OCI-LY1 (cell line): ENCODE results near the gene DIAPH2.

ENCODE experiments used
- H2AFZ ChIP-seq: fragments of 200-600 bp; sonication (generic), shearing (Covaris generic); 2 replicates; pipeline ENCODE4 v1.6.0; 2014; ENCODE audit warnings: antibody characterized with exemption, mild to moderate bottlenecking, low read length
- H3F3A ChIP-seq: fragments of 200-600 bp; sonication (generic), shearing (Covaris generic); 2 replicates; pipeline ENCODE4 v1.6.0; 2014; ENCODE audit warnings: mild to moderate bottlenecking, antibody characterized with exemption, low read length, moderate library complexity; ENCODE audit not compliant: insufficient read depth
- H3K27ac ChIP-seq: fragments of 200-600 bp; sonication (generic); 2 replicates; pipeline ENCODE4 v1.5.1; 2014; ENCODE audit warnings: low read length, mixed run types, mild to moderate bottlenecking, low read depth; ENCODE audit not compliant: poor library complexity, severe bottlenecking
- H3K27me3 ChIP-seq: fragments of 200-600 bp; sonication (generic); 2 replicates; pipeline ENCODE4 v1.6.0; 2014; ENCODE audit warnings: antibody characterized with exemption, mild to moderate bottlenecking, low read length, moderate library complexity; ENCODE audit not compliant: insufficient read depth
- H3K36me3 ChIP-seq: fragments of 200-600 bp; sonication (generic); 2 replicates; pipeline ENCODE4 v1.6.1; 2014; ENCODE audit warnings: mild to moderate bottlenecking, antibody characterized with exemption, low read length, moderate library complexity, mixed read lengths; ENCODE audit not compliant: insufficient read depth
- H3K4me1 ChIP-seq: fragments of 200-600 bp; sonication (generic); 2 replicates; pipeline ENCODE4 v1.5.1; 2014; ENCODE audit warnings: mild to moderate bottlenecking, low read length, moderate library complexity; ENCODE audit not compliant: insufficient read depth, severe bottlenecking
- H3K4me2 ChIP-seq: fragments of 200-600 bp; sonication (generic), shearing (Covaris generic); 2 replicates; pipeline ENCODE4 v1.6.1; 2014; ENCODE audit warnings: low read length
- H3K4me3 ChIP-seq: fragments of 200-600 bp; sonication (generic); 2 replicates; pipeline ENCODE4 v1.5.1; 2014; ENCODE audit warnings: low read length, low read depth, mild to moderate bottlenecking, mixed read lengths; ENCODE audit not compliant: poor library complexity, severe bottlenecking
- H3K79me2 ChIP-seq: fragments of 200-600 bp; shearing (Covaris generic); 2 replicates; pipeline ENCODE4 v1.6.1; 2016; ENCODE audit warnings: mixed run types, low read length, mixed read lengths; ENCODE audit not compliant: insufficient read depth
- H3K9ac ChIP-seq: fragments of 200-600 bp; sonication (generic), shearing (Covaris generic); 2 replicates; pipeline ENCODE4 v1.6.1; 2014; ENCODE audit warnings: mild to moderate bottlenecking, low read length, mixed read lengths
- H3K9me2 ChIP-seq: fragments of 200-600 bp; sonication (generic), shearing (Covaris generic); 2 replicates; pipeline ENCODE4 v1.6.1; 2014; ENCODE audit warnings: low read depth, mild to moderate bottlenecking, low read length, mixed read lengths
- H3K9me3 ChIP-seq: fragments of 200-600 bp; shearing (Covaris generic); 2 replicates; pipeline ENCODE4 v1.6.1; 2014; ENCODE audit warnings: low read length, mixed read lengths
- H4K20me1 ChIP-seq: fragments of 200-600 bp; sonication (generic), shearing (Covaris generic); 2 replicates; pipeline ENCODE4 v1.6.0; 2016; ENCODE audit warnings: mild to moderate bottlenecking, low read length; ENCODE audit not compliant: insufficient read depth
- EZH2 ChIP-seq: fragments of 200-600 bp; sonication (generic), shearing (Covaris generic); IDR thresholded peaks from 2 replicates; pipeline ENCODE4 v1.8.0; 2017; ENCODE audit warnings: borderline replicate concordance, mixed run types, mild to moderate bottlenecking, antibody characterized with exemption, low read length, moderate library complexity, mixed read lengths
- TF ChIP-seq, protein P1 (sequence below): fragments of 200-600 bp; sonication (generic), shearing (Covaris generic); IDR thresholded peaks from 2 replicates; pipeline ENCODE4 v1.5.1; 2017; ENCODE audit warnings: mild to moderate bottlenecking, antibody characterized with exemption, low read length, moderate library complexity, mixed read lengths

The DIAPH2 gene

DNA sequence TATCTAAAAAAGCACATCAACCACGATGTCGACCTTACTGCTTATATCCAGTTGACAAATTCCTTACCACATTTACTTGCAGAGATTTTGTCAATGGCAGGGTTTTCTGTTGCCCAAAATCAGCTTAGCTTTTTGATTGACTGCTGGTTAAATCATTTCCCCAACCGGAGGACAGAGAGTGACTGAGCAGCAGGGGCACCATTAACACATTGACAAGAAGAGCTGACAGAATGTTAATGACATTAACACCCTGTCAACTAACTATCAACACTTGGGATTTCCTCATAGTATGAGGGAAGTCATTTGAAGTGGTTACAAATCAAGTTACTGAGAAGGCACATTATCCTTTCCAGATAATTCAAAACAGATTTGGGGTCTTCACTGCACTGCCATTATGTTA lies 567.5 kb downstream of the DIAPH2 start:
- no peak overlapping the region for H2AFZ ChIP-seq
- no peaks in the 10 kb centered on the region for H4K20me1 ChIP-seq
- H3K4me1 ChIP-seq: no peaks in the 10 kb centered on the region
- no peaks in the 10 kb centered on the region for H3K79me2 ChIP-seq
- no peaks in the 10 kb centered on the region for H3F3A ChIP-seq
- H3K9me2 ChIP-seq: no peaks in the 10 kb centered on the region
- H3K27me3 ChIP-seq: no peaks in the 10 kb centered on the region
- no peaks in the 10 kb centered on the region for H3K9me3 ChIP-seq
- no peak overlapping the region for H3K27ac ChIP-seq
- no peak overlapping the region for H3K4me3 ChIP-seq
- no peak overlapping the region for H3K9ac ChIP-seq
- H3K36me3 ChIP-seq: no peaks in the 10 kb centered on the region
- TF ChIP-seq EZH2: no peak
- TF ChIP-seq, protein P1, sequence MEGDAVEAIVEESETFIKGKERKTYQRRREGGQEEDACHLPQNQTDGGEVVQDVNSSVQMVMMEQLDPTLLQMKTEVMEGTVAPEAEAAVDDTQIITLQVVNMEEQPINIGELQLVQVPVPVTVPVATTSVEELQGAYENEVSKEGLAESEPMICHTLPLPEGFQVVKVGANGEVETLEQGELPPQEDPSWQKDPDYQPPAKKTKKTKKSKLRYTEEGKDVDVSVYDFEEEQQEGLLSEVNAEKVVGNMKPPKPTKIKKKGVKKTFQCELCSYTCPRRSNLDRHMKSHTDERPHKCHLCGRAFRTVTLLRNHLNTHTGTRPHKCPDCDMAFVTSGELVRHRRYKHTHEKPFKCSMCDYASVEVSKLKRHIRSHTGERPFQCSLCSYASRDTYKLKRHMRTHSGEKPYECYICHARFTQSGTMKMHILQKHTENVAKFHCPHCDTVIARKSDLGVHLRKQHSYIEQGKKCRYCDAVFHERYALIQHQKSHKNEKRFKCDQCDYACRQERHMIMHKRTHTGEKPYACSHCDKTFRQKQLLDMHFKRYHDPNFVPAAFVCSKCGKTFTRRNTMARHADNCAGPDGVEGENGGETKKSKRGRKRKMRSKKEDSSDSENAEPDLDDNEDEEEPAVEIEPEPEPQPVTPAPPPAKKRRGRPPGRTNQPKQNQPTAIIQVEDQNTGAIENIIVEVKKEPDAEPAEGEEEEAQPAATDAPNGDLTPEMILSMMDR: no peak
- H3K4me2 ChIP-seq: no peak overlapping the region

DNA sequence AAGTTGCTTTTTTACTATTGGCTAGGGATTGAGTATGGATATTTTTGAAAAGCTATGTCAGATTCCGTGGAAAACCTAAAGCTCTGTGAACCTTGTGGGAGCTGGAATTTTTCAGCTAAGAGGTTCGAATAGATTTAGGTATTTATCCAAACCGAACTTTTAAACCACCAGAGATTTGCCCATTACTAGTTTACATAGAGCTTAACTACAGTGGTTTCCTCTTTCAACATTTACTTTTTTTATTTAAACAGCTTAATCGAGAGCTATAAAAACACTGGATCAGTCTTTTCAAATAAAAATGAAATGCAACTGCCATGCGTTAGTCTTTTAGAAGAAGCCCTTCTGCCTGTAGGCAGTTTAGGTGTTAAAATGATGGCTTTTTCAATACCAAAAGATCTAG lies 576.0 kb downstream of the DIAPH2 start:
- H3K9ac ChIP-seq: no peak overlapping the region
- no peaks in the 10 kb centered on the region for H3K79me2 ChIP-seq
- no peak overlapping the region for H3K4me2 ChIP-seq
- H3K9me2 ChIP-seq: no peaks in the 10 kb centered on the region
- no peaks in the 10 kb centered on the region for H3K9me3 ChIP-seq
- no peak overlapping the region for H3K27ac ChIP-seq
- H3F3A ChIP-seq: no peaks in the 10 kb centered on the region
- H3K36me3 ChIP-seq: no peaks in the 10 kb centered on the region
- H3K4me1 ChIP-seq: no peaks in the 10 kb centered on the region
- H4K20me1 ChIP-seq: no peaks in the 10 kb centered on the region
- H2AFZ ChIP-seq: no peak overlapping the region
- no peaks in the 10 kb centered on the region for H3K27me3 ChIP-seq
- TF ChIP-seq, protein P1: no peak
- TF ChIP-seq EZH2: no peak
- H3K4me3 ChIP-seq: no peak overlapping the region

DNA sequence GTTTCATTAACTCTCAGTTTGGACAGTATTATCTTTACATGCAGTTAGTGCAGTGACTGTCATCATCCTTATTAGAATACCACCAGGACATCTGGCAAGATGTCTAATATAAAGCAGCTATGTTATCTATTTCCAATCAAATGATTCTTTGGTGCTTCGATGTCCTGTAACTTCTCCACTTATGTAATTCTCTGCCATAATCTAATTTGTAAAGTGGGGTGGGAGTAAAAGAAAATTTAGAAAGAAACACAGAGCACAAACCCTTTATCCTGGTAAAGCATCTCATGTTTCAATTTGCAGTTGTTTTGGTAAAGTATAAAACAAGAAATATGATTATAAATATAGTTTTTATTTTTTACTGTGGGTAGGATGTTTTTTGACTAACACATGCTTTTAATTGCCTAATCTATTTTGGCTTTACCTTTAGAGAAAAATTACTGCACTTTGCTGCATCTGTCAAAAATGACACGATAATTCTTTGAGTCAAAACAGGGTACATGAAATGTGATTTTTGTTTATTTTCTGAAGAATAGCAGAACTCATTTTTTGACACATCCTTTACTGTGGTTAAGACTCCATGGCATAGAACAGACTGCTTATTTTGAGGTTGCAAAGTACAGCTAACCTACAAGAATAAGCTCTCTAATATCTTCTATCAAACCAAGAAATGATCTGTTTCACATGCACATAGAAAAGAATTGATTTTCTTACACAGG lies 581.9 kb downstream of the DIAPH2 start:
- Histone ChIP-seq H3K9me2 (no peaks in the 10 kb centered on the region), H3K9ac (no peak overlapping the region), H4K20me1 (no peaks in the 10 kb centered on the region), H3K4me2 (no peak overlapping the region), H3K4me1 (no peaks in the 10 kb centered on the region), H3K36me3 (no peaks in the 10 kb centered on the region), H2AFZ (no peak overlapping the region), H3K79me2 (no peaks in the 10 kb centered on the region), H3K27ac (no peak overlapping the region), H3K4me3 (no peak overlapping the region), H3K9me3 (no peaks in the 10 kb centered on the region), H3F3A (no peaks in the 10 kb centered on the region), H3K27me3 (no peaks in the 10 kb centered on the region)
- TF ChIP-seq, protein P1: no peak
- TF ChIP-seq EZH2: no peak
